OCI-LY3 (cell line): ENCODE measurements around the gene PPP2R2D.

Experiments used
- H2AFZ ChIP-seq: fragments of 200-600, 300-600 bp; shearing (Covaris generic); 2 replicates; pipeline ENCODE4 v1.6.0; 2014; ENCODE audit warnings: antibody characterized with exemption, low read depth, low read length
- H3K27ac ChIP-seq: fragments of 200-600, 300-600 bp; sonication (generic); 2 replicates; pipeline ENCODE4 v1.5.1; 2014; ENCODE audit warnings: mild to moderate bottlenecking, low read length, moderate library complexity, mixed read lengths
- H3K27me3 ChIP-seq: fragments of 200-600, 300-600 bp; sonication (generic); 2 replicates; pipeline ENCODE4 v1.6.1; 2014; ENCODE audit warnings: low read depth, low read length, mixed read lengths
- H3K36me3 ChIP-seq: fragments of 200-600, 300-600 bp; sonication (generic); replicated peaks from 2 replicates; pipeline ENCODE3; 2014; ENCODE audit warnings: low read depth, low read length, mixed read lengths
- H3K4me1 ChIP-seq: fragments of 300-600, 200-600 bp; sonication (generic); 2 replicates; pipeline ENCODE4 v1.6.1; 2014; ENCODE audit warnings: low read length, mixed read lengths
- H3K4me2 ChIP-seq: fragments of 200-600, 300-600 bp; sonication (generic); 2 replicates; pipeline ENCODE4 v1.6.1; 2014; ENCODE audit warnings: low read length, mixed read lengths
- H3K4me3 ChIP-seq: fragments of 300-600, 200-600 bp; sonication (generic); 2 replicates; pipeline ENCODE4 v1.5.1; 2014; ENCODE audit warnings: antibody characterized with exemption, mild to moderate bottlenecking, low read length, moderate library complexity
- H3K79me2 ChIP-seq: fragments of 300-600, 200-600 bp; shearing (Covaris generic); 2 replicates; pipeline ENCODE4 v1.6.1; 2014; ENCODE audit warnings: mild to moderate bottlenecking, low read length, mixed read lengths
- H3K9ac ChIP-seq: fragments of 300-600, 200-600 bp; shearing (Covaris generic); 2 replicates; pipeline ENCODE4 v1.6.0; 2014; ENCODE audit warnings: mild to moderate bottlenecking, low read length, moderate library complexity
- H3K9me3 ChIP-seq: fragments of 200-600, 300-600 bp; shearing (Covaris generic); 2 replicates; pipeline ENCODE4 v1.6.1; 2014; ENCODE audit warnings: low read length, mixed read lengths; ENCODE audit not compliant: insufficient read depth
- H4K20me1 ChIP-seq: fragments of 200-600, 300-600 bp; sonication (generic); 2 replicates; pipeline ENCODE4 v1.6.1; 2016; ENCODE audit warnings: low read length, mixed read lengths; ENCODE audit not compliant: insufficient read depth
- EZH2phosphoT487 ChIP-seq: fragments of 200-600 bp; shearing (Covaris generic); IDR thresholded peaks from 2 replicates; pipeline ENCODE4 v1.6.1; 2018; ENCODE audit warnings: antibody characterized with exemption, mixed run types, low read depth
- TF ChIP-seq, protein P1 (sequence below): fragments of 200-600, 300-600 bp; sonication (generic); IDR thresholded peaks from 2 replicates; pipeline ENCODE4 v1.5.1; 2014; ENCODE audit warnings: antibody characterized with exemption, low read length, low read depth

The PPP2R2D gene

DNA sequence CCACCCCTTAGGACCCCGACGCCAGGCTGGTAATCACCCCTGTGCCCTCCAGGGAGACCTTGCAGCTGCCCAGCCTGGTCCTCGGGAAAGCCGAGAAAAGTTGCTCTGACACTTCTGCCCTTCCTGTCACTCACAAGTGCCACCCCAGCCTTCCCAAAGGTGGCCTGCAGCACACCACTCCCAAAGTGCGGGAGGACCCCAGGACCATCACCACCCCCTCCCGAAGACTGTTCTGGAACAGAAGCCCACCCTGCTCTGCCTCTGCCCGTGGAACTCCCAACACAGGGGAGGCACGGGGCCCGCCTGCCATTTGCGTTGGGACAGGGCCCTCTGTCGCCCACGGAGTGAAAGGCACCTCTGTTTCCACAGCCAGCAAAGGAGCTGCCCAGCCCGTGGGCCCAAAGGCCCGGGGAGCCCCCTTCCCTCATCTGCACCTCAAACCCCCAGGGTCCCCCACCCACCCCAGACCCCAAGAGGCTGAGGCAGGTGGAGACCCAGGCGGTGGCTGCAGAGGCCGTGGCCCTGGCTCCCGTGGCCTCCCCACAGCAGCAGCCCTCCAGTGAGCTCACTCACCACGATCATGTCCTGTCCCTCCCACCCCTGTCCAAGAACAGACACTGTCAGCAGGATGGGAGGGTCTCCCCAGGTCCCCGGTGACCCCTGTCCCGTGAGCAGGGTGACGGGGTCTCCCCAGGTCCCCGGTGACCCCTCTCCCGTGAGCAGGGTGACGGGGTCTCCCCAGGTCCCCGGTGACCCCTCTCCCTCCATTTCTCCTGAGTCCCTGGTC lies 47.8 kb upstream of the PPP2R2D start:
- Histone ChIP-seq H3K4me3 (no peak overlapping the region), H3K4me2 (no peak overlapping the region), H2AFZ (no peak overlapping the region), H3K79me2 (no peaks in the 10 kb centered on the region), H4K20me1 (no peaks in the 10 kb centered on the region), H3K9me3 (no peaks in the 10 kb centered on the region), H3K36me3 (no peaks in the 10 kb centered on the region), H3K9ac (no peak overlapping the region), H3K4me1 (no peaks in the 10 kb centered on the region), H3K27ac (no peak overlapping the region), H3K27me3 (no peaks in the 10 kb centered on the region)
- TF ChIP-seq, protein P1, sequence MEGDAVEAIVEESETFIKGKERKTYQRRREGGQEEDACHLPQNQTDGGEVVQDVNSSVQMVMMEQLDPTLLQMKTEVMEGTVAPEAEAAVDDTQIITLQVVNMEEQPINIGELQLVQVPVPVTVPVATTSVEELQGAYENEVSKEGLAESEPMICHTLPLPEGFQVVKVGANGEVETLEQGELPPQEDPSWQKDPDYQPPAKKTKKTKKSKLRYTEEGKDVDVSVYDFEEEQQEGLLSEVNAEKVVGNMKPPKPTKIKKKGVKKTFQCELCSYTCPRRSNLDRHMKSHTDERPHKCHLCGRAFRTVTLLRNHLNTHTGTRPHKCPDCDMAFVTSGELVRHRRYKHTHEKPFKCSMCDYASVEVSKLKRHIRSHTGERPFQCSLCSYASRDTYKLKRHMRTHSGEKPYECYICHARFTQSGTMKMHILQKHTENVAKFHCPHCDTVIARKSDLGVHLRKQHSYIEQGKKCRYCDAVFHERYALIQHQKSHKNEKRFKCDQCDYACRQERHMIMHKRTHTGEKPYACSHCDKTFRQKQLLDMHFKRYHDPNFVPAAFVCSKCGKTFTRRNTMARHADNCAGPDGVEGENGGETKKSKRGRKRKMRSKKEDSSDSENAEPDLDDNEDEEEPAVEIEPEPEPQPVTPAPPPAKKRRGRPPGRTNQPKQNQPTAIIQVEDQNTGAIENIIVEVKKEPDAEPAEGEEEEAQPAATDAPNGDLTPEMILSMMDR, result no peak
- no peak for TF ChIP-seq EZH2phosphoT487

DNA sequence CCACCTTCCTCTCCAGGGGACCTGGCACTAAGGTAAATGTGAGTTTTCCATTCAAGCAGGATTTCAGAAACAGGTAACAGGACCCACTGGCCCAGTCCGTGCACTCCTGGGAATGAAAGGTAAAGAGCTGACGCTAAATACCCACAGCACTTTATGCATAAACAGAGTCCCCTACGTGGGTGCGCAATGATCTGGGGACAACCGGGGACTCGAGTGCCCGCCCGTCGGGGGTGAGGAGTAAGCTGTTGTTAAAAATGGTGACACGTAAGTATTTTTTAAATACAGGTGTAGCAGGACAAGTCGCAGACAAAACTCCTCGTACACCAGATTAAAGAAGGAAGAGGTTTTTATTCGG lies 47.2 kb upstream of the PPP2R2D start:
- Histone ChIP-seq H3K4me3 (no peak overlapping the region), H3K4me1 (no peaks in the 10 kb centered on the region), H3K9me3 (no peaks in the 10 kb centered on the region), H3K27ac (no peak overlapping the region), H3K4me2 (no peak overlapping the region), H3K27me3 (no peaks in the 10 kb centered on the region), H4K20me1 (no peaks in the 10 kb centered on the region), H3K36me3 (no peaks in the 10 kb centered on the region), H3K9ac (no peak overlapping the region), H2AFZ (no peak overlapping the region), H3K79me2 (no peaks in the 10 kb centered on the region)
- no peak for TF ChIP-seq EZH2phosphoT487

DNA sequence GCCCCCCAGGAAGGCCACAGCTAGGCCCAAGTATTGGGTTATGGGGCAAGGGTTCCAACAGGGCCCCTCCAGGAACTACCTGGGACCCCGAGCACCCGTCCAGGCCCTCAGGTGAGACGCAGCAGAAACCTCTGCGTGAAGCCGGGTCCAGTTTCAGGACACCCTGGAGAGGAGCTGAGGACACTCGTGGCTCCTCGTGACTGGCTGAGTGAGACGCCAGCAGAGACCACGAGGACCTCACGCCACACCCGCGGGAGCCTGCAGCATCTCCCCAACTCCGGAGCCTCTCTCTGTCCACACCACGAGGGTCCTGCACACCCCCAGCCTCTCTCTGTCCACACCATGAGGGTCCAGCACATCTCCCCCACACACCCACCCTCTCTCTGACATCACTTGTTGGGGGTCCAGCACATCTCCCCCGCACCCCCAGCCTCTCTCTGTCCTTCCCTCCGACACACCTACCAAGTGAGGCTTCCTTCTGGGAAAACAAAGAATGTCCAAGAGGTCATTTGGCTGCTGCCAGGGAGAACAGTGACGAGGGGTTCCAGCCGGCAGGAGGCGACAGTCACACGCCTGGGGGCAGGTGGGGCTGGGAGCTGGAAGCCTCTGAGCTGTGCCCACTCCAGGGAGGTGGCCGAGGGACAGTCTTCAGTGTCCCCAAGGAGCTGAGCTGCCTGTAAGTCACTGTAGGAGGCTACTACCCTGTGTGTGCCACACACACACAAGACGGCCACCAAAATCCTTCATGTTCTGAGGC lies 46.1 kb upstream of the PPP2R2D start:
- H3K4me1 ChIP-seq, result no peaks in the 10 kb centered on the region
- no peaks in the 10 kb centered on the region for H3K27me3 ChIP-seq
- H3K27ac ChIP-seq, result no peak overlapping the region
- H3K9me3 ChIP-seq, result no peaks in the 10 kb centered on the region
- no peak for TF ChIP-seq EZH2phosphoT487
- TF ChIP-seq, protein P1, result no peak
- no peak overlapping the region for H3K4me3 ChIP-seq
- H4K20me1 ChIP-seq, result no peaks in the 10 kb centered on the region
- H2AFZ ChIP-seq, result no peak overlapping the region
- H3K36me3 ChIP-seq, result no peaks in the 10 kb centered on the region
- no peaks in the 10 kb centered on the region for H3K79me2 ChIP-seq
- no peak overlapping the region for H3K4me2 ChIP-seq
- no peak overlapping the region for H3K9ac ChIP-seq

DNA sequence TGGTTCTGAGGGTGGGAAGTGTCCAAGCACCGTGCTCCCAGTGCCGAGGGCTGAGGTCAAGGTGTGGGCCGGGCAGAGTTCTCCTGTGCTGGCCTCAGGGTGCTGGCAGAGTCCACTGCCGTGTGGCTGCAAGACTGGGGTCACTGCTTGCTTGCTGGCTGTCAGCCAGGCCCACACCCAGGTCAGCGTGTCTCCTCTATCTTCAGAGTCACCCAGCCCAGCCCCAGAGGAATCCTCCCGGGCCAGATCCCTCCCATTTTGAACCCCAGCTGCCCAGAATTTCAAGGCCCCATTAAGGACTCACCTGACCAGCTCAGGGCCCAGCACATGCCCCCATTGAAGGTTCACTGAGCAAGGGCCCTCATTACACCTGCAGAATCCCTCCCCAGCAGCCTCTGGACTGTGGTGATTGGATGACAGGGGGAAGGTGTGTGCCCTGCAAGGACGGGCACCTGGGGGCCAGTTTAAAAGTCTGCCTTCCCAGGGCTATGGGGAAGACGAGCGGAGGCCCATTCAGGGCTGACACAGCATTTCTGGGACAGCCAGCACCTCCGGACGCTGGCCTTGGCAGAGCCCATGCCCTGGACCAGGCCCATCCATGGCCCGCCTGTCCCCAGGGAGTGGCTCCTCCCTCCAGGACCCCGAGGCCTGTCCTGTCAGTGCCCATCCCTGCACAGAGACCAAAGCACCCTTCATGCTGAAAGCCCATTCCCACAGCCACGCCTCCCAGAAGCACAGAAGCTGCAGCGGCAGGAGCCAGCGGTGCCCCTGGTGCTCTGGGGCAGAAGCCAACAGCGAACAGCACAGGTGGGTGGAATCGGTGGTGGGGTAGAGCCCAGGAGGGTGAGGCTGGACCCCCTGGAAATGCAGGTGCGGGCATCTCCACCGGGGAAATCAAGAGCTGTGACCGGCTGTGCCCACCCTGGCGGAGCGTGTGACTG lies 45.1 kb upstream of the PPP2R2D start:
- Histone ChIP-seq H3K9ac (no peak overlapping the region), H3K4me1 (no peaks in the 10 kb centered on the region), H3K9me3 (no peaks in the 10 kb centered on the region), H3K27me3 (no peaks in the 10 kb centered on the region), H3K4me3 (no peak overlapping the region), H4K20me1 (no peaks in the 10 kb centered on the region), H3K4me2 (no peak overlapping the region), H3K27ac (no peak overlapping the region), H3K79me2 (no peaks in the 10 kb centered on the region), H2AFZ (no peak overlapping the region), H3K36me3 (no peaks in the 10 kb centered on the region)
- TF ChIP-seq, protein P1, result no peak
- no peak for TF ChIP-seq EZH2phosphoT487
